DND-41 (cell line): ENCODE results near the gene RASL10A.

ENCODE experiments used
- EZH2 ChIP-seq: IDR thresholded peaks from 3 replicates; pipeline ENCODE4 v1.6.1; 2012; ENCODE audit warnings: borderline replicate concordance, low read depth, mild to moderate bottlenecking, moderate library complexity, low read length, inconsistent platforms; ENCODE audit not compliant: severe bottlenecking
- TF ChIP-seq, protein P1 (sequence below): IDR thresholded peaks from 2 replicates; pipeline ENCODE4 v1.5.1; 2012; ENCODE audit warnings: borderline replicate concordance, low read length, moderate library complexity, mild to moderate bottlenecking; ENCODE audit not compliant: poor library complexity, severe bottlenecking; ENCODE audit errors: extremely low read depth

GRCh38 chr22:29334696-29335344 is 19.3 kb upstream of the RASL10A start:
- no peak for TF ChIP-seq EZH2
- TF ChIP-seq, protein P1, sequence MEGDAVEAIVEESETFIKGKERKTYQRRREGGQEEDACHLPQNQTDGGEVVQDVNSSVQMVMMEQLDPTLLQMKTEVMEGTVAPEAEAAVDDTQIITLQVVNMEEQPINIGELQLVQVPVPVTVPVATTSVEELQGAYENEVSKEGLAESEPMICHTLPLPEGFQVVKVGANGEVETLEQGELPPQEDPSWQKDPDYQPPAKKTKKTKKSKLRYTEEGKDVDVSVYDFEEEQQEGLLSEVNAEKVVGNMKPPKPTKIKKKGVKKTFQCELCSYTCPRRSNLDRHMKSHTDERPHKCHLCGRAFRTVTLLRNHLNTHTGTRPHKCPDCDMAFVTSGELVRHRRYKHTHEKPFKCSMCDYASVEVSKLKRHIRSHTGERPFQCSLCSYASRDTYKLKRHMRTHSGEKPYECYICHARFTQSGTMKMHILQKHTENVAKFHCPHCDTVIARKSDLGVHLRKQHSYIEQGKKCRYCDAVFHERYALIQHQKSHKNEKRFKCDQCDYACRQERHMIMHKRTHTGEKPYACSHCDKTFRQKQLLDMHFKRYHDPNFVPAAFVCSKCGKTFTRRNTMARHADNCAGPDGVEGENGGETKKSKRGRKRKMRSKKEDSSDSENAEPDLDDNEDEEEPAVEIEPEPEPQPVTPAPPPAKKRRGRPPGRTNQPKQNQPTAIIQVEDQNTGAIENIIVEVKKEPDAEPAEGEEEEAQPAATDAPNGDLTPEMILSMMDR, result no peak
